K562 (cell line): ENCODE results near the gene NPAS3. TPM values are rescaled to one million over a fixed set of nuclear protein-coding genes. Genes with fewer than 3 reads are reported as not detected.

Experiments used
- ATAC-seq: fragments of 200-7000 bp; cut with Tn5 transposase; 3 replicates; pipeline ENCODE4 v1.9.1; 2020; ENCODE audit warnings: moderate library complexity
- BruUV-seq: library from RNA; stranded (reverse); fragments of 400-500 nt; replicated peaks from 2 replicates; lab custom pipeline; 2021; lab: Mats Ljungman, UMichigan
- CTCF ChIA-PET: fragments of 300-600 bp; formaldehyde crosslinking; extraction: SDS; loops from one replicate; lab custom pipeline; 2021; ENCODE audit warnings: low intra/inter-chr PET ratio; lab: Yijun Ruan, JAX
- POLR2A ChIA-PET: fragments of 300-600, 350-650 bp; sonication (Branson Sonifier 250); formaldehyde crosslinking; extraction: SDS; loops from one replicate; lab custom pipeline; 2021; ENCODE audit warnings: antibody characterized with exemption, inconsistent platforms; lab: Yijun Ruan, JAX
- DNase-seq, 4 experiments: peaks; one replicate each; pipeline versions ENCODE4 v3.0.0 to v3.0.0-alpha.2; 2011 to 2018; ENCODE audit warnings: low spot score in 3 of 4, mixed read lengths in 3 of 4; ENCODE audit errors: extremely low read depth in 1 of 4
- FAIRE-seq: peaks from 2 replicates; lab custom pipeline; 2011; peaks lifted over from hg19 to GRCh38; lab: Jason Lieb, UNC
- H2AFZ ChIP-seq: 2 replicates; pipeline ENCODE4 v1.6.0; 2011; ENCODE audit warnings: low read depth, low read length, control low read depth, inconsistent platforms
- H3K27ac ChIP-seq: fragments of 200-600 bp; 3 replicates; pipeline ENCODE4 v1.8.0; 2011; ENCODE audit warnings: low read depth, mild to moderate bottlenecking, control low read depth, inconsistent platforms, low read length, moderate library complexity, mixed read lengths; ENCODE audit errors: extremely low read depth
- H3K27me3 ChIP-seq, 2 experiments: fragments of 300-600 bp in 1 of 2; 2 replicates in 1 of 2; 3 replicates in 1 of 2; pipeline versions ENCODE4 v1.6.0 to v1.8.0; 2011; ENCODE audit warnings: inconsistent platforms in 2 of 2, low read length in 2 of 2, mild to moderate bottlenecking in 1 of 2, mixed read lengths in 1 of 2, moderate library complexity in 1 of 2; ENCODE audit not compliant: control insufficient read depth in 2 of 2, insufficient read depth in 2 of 2
- H3K36me3 ChIP-seq: fragments of 300-600 bp; 3 replicates; pipeline ENCODE4 v1.8.0; 2011; ENCODE audit warnings: mild to moderate bottlenecking, low read length, inconsistent platforms; ENCODE audit not compliant: control insufficient read depth, insufficient read depth
- H3K4me1 ChIP-seq, 2 experiments: fragments of 200-600 bp in 1 of 2; replicated peaks in 1 of 2; 2 replicates in 1 of 2; 3 replicates in 1 of 2; pipeline versions ENCODE4 v1.5.1 to v1.8.0; 2011; ENCODE audit warnings: inconsistent platforms in 2 of 2, low read length in 2 of 2, mild to moderate bottlenecking in 1 of 2, mixed read lengths in 1 of 2, moderate library complexity in 1 of 2; ENCODE audit not compliant: control insufficient read depth in 2 of 2, insufficient read depth in 2 of 2
- H3K4me2 ChIP-seq: 2 replicates; pipeline ENCODE4 v1.6.1; 2011; ENCODE audit warnings: low read length, control low read depth, inconsistent platforms, mixed read lengths; ENCODE audit not compliant: insufficient read depth
- H3K4me3 ChIP-seq: fragments of 200-600 bp; sonication (generic), shearing (Covaris generic); 2 replicates; pipeline ENCODE4 v1.5.1; 2016; ENCODE audit warnings: control low read depth, inconsistent platforms
- H3K79me2 ChIP-seq: fragments of 200-600 bp; 3 replicates; pipeline ENCODE4 v1.8.0; 2011; ENCODE audit warnings: low read length, inconsistent platforms; ENCODE audit not compliant: control insufficient read depth, insufficient read depth
- H3K9ac ChIP-seq, 2 experiments: 2 replicates each; pipeline versions ENCODE4 v1.6.0 to v1.6.1; 2011; ENCODE audit warnings: low read depth in 2 of 2, low read length in 2 of 2, control low read depth in 1 of 2, inconsistent platforms in 1 of 2, mild to moderate bottlenecking in 1 of 2, mixed read lengths in 1 of 2; ENCODE audit not compliant: insufficient read depth in 1 of 2
- H3K9me1 ChIP-seq: one replicate; pipeline ENCODE4 v1.6.0; 2011; ENCODE audit warnings: inconsistent platforms, mild to moderate bottlenecking, low read length, moderate library complexity; ENCODE audit not compliant: control insufficient read depth, insufficient read depth
- H3K9me3 ChIP-seq: replicated peaks from 2 replicates; pipeline ENCODE4 v1.5.1; 2011; ENCODE audit warnings: low read depth, low read length, inconsistent platforms; ENCODE audit not compliant: control insufficient read depth, insufficient read depth
- H4K20me1 ChIP-seq: replicated peaks from 2 replicates; pipeline ENCODE4 v1.6.1; 2011; ENCODE audit warnings: low read length, inconsistent platforms, mixed read lengths; ENCODE audit not compliant: control insufficient read depth, insufficient read depth
- GATA2 ChIP-seq: sonication (generic); formaldehyde crosslinking; IDR thresholded peaks from 2 replicates; pipeline ENCODE4 v1.4.0; 2020; ENCODE audit warnings: mild to moderate bottlenecking, missing genetic modification reagents
- MCM2 ChIP-seq: fragments of 450-650 bp; IDR thresholded peaks from 2 replicates; pipeline ENCODE4 v1.6.1; 2017; ENCODE audit warnings: low read depth, mild to moderate bottlenecking
- SFPQ ChIP-seq: fragments of 200-400 bp; formaldehyde crosslinking; IDR thresholded peaks from 2 replicates; pipeline ENCODE4 v1.6.1; 2017; ENCODE audit warnings: mild to moderate bottlenecking, low read depth, low read length, moderate library complexity
- ZNF778 ChIP-seq: fragments of 450-650 bp; formaldehyde crosslinking; IDR thresholded peaks from 2 replicates; pipeline ENCODE4 v1.4.0; 2020; ENCODE audit warnings: mild to moderate bottlenecking, moderate library complexity
- WGBS: fragments of 100-300 bp; shearing (Covaris generic); methylation state at CpG from one replicate; pipeline ENCODE4 v1.1.6; 2016; ENCODE audit warnings: low coverage, mixed read lengths; ENCODE audit not compliant: insufficient coverage; ENCODE audit errors: missing lambda C conversion rate; 5-methylcytosine and 5-hydroxymethylcytosine counted together
- in situ Hi-C: fragments of 300-500 bp; cut with MboI; formaldehyde crosslinking; loops from 4 replicates; pipeline ENCODE4 v1.15.0; 2018; ENCODE audit warnings: inconsistent platforms, mixed read lengths
- intact Hi-C: fragments of 100-400 bp; cut with micrococcal nuclease; formaldehyde crosslinking; loops from 2 replicates; pipeline ENCODE4 v1.14.2; 2022
- polyA plus RNA-seq, 8 experiments: library from polyadenylated mRNA; depleted of rRNA in 4 of 8; stranded (reverse) in 5 of 8; unstranded in 3 of 8; fragments of >200 nt; fragmentation: Nextera tagmentation in 2 of 8; fragmentation: Illumina TruSeq in 1 of 8; extraction: Ambion mirVana in 2 of 8; extraction: Trizol in 1 of 8; gene quantifications; 2 replicates each; pipeline versions ENCODE4 v1.2.1 to v1.2.3, GENCODE V29; 2011 to 2014; ENCODE audit warnings: inconsistent platforms in 1 of 8, missing spikeins in 1 of 8
- total RNA-seq, 7 experiments: library from RNA; depleted of rRNA in 6 of 7; stranded (reverse); fragments of >200 nt in 6 of 7; fragmentation: Illumina TruSeq in 2 of 7; extraction: Trizol in 2 of 7; gene quantifications; 2 replicates each; pipeline versions ENCODE4 v1.2.1 to v1.2.3, GENCODE V29; 2011 to 2021; ENCODE audit warnings: low replicate concordance in 1 of 7
- TF ChIP-seq, protein P1 (sequence below), 2 experiments: IDR thresholded peaks; 2 replicates each; pipeline ENCODE4 v1.6.1; 2011; ENCODE audit warnings: borderline replicate concordance in 1 of 2, control low read depth in 1 of 2, low read depth in 1 of 2, low read length in 1 of 2, mild to moderate bottlenecking in 1 of 2, mixed read lengths in 1 of 2, moderate library complexity in 1 of 2; ENCODE audit not compliant: insufficient read depth in 1 of 2, insufficient read length in 1 of 2, poor library complexity in 1 of 2, severe bottlenecking in 1 of 2; ENCODE audit errors: extremely low read depth in 1 of 2
- TF ChIP-seq, protein P2 (sequence below): fragments of 450-650 bp; IDR thresholded peaks from 2 replicates; pipeline ENCODE4 v1.6.1; 2014; ENCODE audit warnings: low read depth, mild to moderate bottlenecking, moderate library complexity, borderline replicate concordance
- TF ChIP-seq, protein P3 (sequence below), 2 experiments: fragments of 200-800 bp in 1 of 2; sonication (Bioruptor generic) in 1 of 2; sonication (generic) in 1 of 2; formaldehyde crosslinking in 1 of 2; IDR thresholded peaks in 1 of 2; conservative IDR thresholded peaks in 1 of 2; 2 replicates each; pipeline versions ENCODE4 v1.5.0 to v1.6.1; 2016 to 2020; ENCODE audit warnings: missing compliant biosample characterization in 1 of 2, missing genetic modification characterization in 1 of 2, missing genetic modification reagents in 1 of 2

The NPAS3 gene
- total and polyA plus RNA-seq, 9 of the 15 experiments (the other 6 are each of a cell fraction or from before 2014, with no cell fraction given): 0.04 TPM; not detected in 8

- Histone ChIP-seq H3K79me2 (no peaks in the 10 kb centered on the region), H3K4me2 (no peak overlapping the region), H3K36me3 (no peaks in the 10 kb centered on the region), H3K27ac (no peak overlapping the region), H3K27me3 (no peaks in the 10 kb centered on the region), H4K20me1 (no peaks in the 10 kb centered on the region), H3K9me3 (no peaks in the 10 kb centered on the region), H3K4me1 (no peaks in the 10 kb centered on the region), H3K9me1 (no peaks in the 10 kb centered on the region), H3K4me3 (no peak overlapping the region), H3K9ac (no peak overlapping the region), H2AFZ (no peak overlapping the region)
- DNase-seq (no peak), FAIRE-seq (no peak), ATAC-seq (no peak)
- in situ Hi-C loops (no loop called here), intact Hi-C loops (no loop called here)
- ChIA-PET CTCF (no interaction called here), POLR2A (no interaction called here)
- 0% methylated on average over 10 of the region's 10 CpGs for WGBS
- no TSS peak for BruUV-seq
- TF ChIP-seq MCM2: no peak
- TF ChIP-seq, protein P1, sequence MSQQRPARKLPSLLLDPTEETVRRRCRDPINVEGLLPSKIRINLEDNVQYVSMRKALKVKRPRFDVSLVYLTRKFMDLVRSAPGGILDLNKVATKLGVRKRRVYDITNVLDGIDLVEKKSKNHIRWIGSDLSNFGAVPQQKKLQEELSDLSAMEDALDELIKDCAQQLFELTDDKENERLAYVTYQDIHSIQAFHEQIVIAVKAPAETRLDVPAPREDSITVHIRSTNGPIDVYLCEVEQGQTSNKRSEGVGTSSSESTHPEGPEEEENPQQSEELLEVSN (IDR thresholded peaks at IDR 0.05; ENCODE audit: borderline replicate concordance in 1 of 2, extremely low read depth in 1 of 2, insufficient read depth in 1 of 2, insufficient read length in 1 of 2, low read depth in 1 of 2, low read length in 1 of 2, poor library complexity in 1 of 2, severe bottlenecking in 1 of 2): peak in 1 of 2 experiments; percentile 18
These were observed 290.7 kb downstream of the NPAS3 start for GRCh38 chr14:33229269-33229929.

- ChIA-PET POLR2A (no interaction called here), CTCF (no interaction called here)
- no peak overlapping the region for H3K9ac ChIP-seq
- no peaks in the 10 kb centered on the region for H3K9me1 ChIP-seq
- ATAC-seq (no peak), DNase-seq (no peak), FAIRE-seq (no peak)
- in situ Hi-C loops: no loop called here
- no peaks in the 10 kb centered on the region for H3K27me3 ChIP-seq
- WGBS: 0% methylated on average over 3 of the region's 3 CpGs
- no peaks in the 10 kb centered on the region for H3K36me3 ChIP-seq
- no peak overlapping the region for H3K4me2 ChIP-seq
- no TSS peak for BruUV-seq
- no peaks in the 10 kb centered on the region for H3K4me1 ChIP-seq
- no peak overlapping the region for H3K27ac ChIP-seq
- no peak overlapping the region for H2AFZ ChIP-seq
- H3K4me3 ChIP-seq: no peak overlapping the region
- intact Hi-C loops: no loop called here
- H3K79me2 ChIP-seq: no peaks in the 10 kb centered on the region
- no peaks in the 10 kb centered on the region for H3K9me3 ChIP-seq
- H4K20me1 ChIP-seq: no peaks in the 10 kb centered on the region
- TF ChIP-seq ZNF778 (CRISPR knock-in tag) (no peak), SFPQ (no peak), GATA2 (no peak)
- TF ChIP-seq, protein P2, sequence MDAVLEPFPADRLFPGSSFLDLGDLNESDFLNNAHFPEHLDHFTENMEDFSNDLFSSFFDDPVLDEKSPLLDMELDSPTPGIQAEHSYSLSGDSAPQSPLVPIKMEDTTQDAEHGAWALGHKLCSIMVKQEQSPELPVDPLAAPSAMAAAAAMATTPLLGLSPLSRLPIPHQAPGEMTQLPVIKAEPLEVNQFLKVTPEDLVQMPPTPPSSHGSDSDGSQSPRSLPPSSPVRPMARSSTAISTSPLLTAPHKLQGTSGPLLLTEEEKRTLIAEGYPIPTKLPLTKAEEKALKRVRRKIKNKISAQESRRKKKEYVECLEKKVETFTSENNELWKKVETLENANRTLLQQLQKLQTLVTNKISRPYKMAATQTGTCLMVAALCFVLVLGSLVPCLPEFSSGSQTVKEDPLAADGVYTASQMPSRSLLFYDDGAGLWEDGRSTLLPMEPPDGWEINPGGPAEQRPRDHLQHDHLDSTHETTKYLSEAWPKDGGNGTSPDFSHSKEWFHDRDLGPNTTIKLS: no peak
- TF ChIP-seq, protein P3, sequence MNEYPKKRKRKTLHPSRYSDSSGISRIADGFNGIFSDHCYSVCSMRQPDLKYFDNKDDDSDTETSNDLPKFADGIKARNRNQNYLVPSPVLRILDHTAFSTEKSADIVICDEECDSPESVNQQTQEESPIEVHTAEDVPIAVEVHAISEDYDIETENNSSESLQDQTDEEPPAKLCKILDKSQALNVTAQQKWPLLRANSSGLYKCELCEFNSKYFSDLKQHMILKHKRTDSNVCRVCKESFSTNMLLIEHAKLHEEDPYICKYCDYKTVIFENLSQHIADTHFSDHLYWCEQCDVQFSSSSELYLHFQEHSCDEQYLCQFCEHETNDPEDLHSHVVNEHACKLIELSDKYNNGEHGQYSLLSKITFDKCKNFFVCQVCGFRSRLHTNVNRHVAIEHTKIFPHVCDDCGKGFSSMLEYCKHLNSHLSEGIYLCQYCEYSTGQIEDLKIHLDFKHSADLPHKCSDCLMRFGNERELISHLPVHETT (CRISPR knock-in tag; conservative IDR thresholded peaks at IDR 0.05 in 1 of 2, IDR thresholded peaks at IDR 0.05 in 1 of 2): no peak
These were observed 291.3 kb downstream of the NPAS3 start for GRCh38 chr14:33230021-33230420.
